ENCODE data around the gene TLR5.
A peak's percentile ranks its signal among the peaks of the same experiment; 100 is the strongest.

The TLR5 gene

GRCh38 chr1:223133824-223134435 is 9.1 kb downstream of the TLR5 start:
- peaks cover 23% of the 10 kb centered on the region for H3K27me3 ChIP-seq (replicated peaks; ENCODE audit: control insufficient read depth, insufficient read depth, low read length)
- DNase-seq (ENCODE audit: low read depth), result peak; percentile 94

GRCh38 chr1:223133306-223133823 is 9.7 kb downstream of the TLR5 start:
- Histone ChIP-seq H3K4me3 (ENCODE audit: low read length) (peak overlapping the region; percentile 46), H3K4me1 (ENCODE audit: control insufficient read depth, insufficient read depth, low read length) (peaks cover 37% of the 10 kb centered on the region), H3K27me3 (replicated peaks; ENCODE audit: control insufficient read depth, insufficient read depth, low read length) (peaks cover 25% of the 10 kb centered on the region), H3K36me3 (ENCODE audit: control insufficient read depth, insufficient read depth, low read length, severe bottlenecking) (no peaks in the 10 kb centered on the region), H3K9me3 (ENCODE audit: control insufficient read depth, low read length) (no peaks in the 10 kb centered on the region), H3K9ac (ENCODE audit: low read length) (no peak overlapping the region)
- DNase-seq (ENCODE audit: low read depth), result no peak

More at GRCh38 chr1:223133824-223134435, 9.1 kb downstream of the TLR5 start:
- H3K4me3 ChIP-seq (ENCODE audit: low read length), result peak overlapping the region; percentile 46
- no peak overlapping the region for H3K9ac ChIP-seq (ENCODE audit: low read length)
- no peaks in the 10 kb centered on the region for H3K36me3 ChIP-seq (ENCODE audit: control insufficient read depth, insufficient read depth, low read length, severe bottlenecking)
- H3K4me1 ChIP-seq (ENCODE audit: control insufficient read depth, insufficient read depth, low read length), result peaks cover 37% of the 10 kb centered on the region
- H3K9me3 ChIP-seq (ENCODE audit: control insufficient read depth, low read length), result no peaks in the 10 kb centered on the region

GRCh38 chr1:223129229-223129901 is 13.7 kb downstream of the TLR5 start:
- Histone ChIP-seq H3K36me3 (ENCODE audit: control insufficient read depth, insufficient read depth, low read length, severe bottlenecking) (no peaks in the 10 kb centered on the region), H3K4me1 (ENCODE audit: control insufficient read depth, insufficient read depth, low read length) (peaks cover 8% of the 10 kb centered on the region), H3K4me3 (ENCODE audit: low read length) (peak overlapping the region; percentile 53), H3K9ac (ENCODE audit: low read length) (peak overlapping the region; percentile 5), H3K9me3 (ENCODE audit: control insufficient read depth, low read length) (no peaks in the 10 kb centered on the region), H3K27me3 (replicated peaks; ENCODE audit: control insufficient read depth, insufficient read depth, low read length) (peaks cover 28% of the 10 kb centered on the region)
- peak; percentile 60 for DNase-seq (ENCODE audit: low read depth)

GRCh38 chr1:223126741-223127140 is 16.3 kb downstream of the TLR5 start:
- DNase-seq (ENCODE audit: low read depth), result no peak
- Histone ChIP-seq H3K9ac (ENCODE audit: low read length) (no peak overlapping the region), H3K4me1 (ENCODE audit: control insufficient read depth, insufficient read depth, low read length) (peaks cover 5% of the 10 kb centered on the region), H3K9me3 (ENCODE audit: control insufficient read depth, low read length) (no peaks in the 10 kb centered on the region), H3K4me3 (ENCODE audit: low read length) (no peak overlapping the region), H3K27me3 (replicated peaks; ENCODE audit: control insufficient read depth, insufficient read depth, low read length) (peaks cover 18% of the 10 kb centered on the region), H3K36me3 (ENCODE audit: control insufficient read depth, insufficient read depth, low read length, severe bottlenecking) (no peaks in the 10 kb centered on the region)

- H3K27me3 ChIP-seq (replicated peaks; ENCODE audit: control insufficient read depth, insufficient read depth, low read length), result peaks cover 17% of the 10 kb centered on the region
- H3K4me3 ChIP-seq (ENCODE audit: low read length), result no peak overlapping the region
- H3K36me3 ChIP-seq (ENCODE audit: control insufficient read depth, insufficient read depth, low read length, severe bottlenecking), result no peaks in the 10 kb centered on the region
- no peak overlapping the region for H3K9ac ChIP-seq (ENCODE audit: low read length)
- no peak for DNase-seq (ENCODE audit: low read depth)
- H3K4me1 ChIP-seq (ENCODE audit: control insufficient read depth, insufficient read depth, low read length), result peaks cover 5% of the 10 kb centered on the region
- no peaks in the 10 kb centered on the region for H3K9me3 ChIP-seq (ENCODE audit: control insufficient read depth, low read length)
These were observed 17.3 kb downstream of the TLR5 start for GRCh38 chr1:223125766-223126165.

GRCh38 chr1:223123011-223123610 is 19.9 kb downstream of the TLR5 start:
- peaks cover 5% of the 10 kb centered on the region for H3K4me1 ChIP-seq (ENCODE audit: control insufficient read depth, insufficient read depth, low read length)
- no peaks in the 10 kb centered on the region for H3K9me3 ChIP-seq (ENCODE audit: control insufficient read depth, low read length)
- H3K27me3 ChIP-seq (replicated peaks; ENCODE audit: control insufficient read depth, insufficient read depth, low read length), result no peaks in the 10 kb centered on the region
- peak overlapping the region; percentile 67 for H3K4me3 ChIP-seq (ENCODE audit: low read length)
- peak; percentile 32 for DNase-seq (ENCODE audit: low read depth)
- H3K36me3 ChIP-seq (ENCODE audit: control insufficient read depth, insufficient read depth, low read length, severe bottlenecking), result no peaks in the 10 kb centered on the region
- no peak overlapping the region for H3K9ac ChIP-seq (ENCODE audit: low read length)

- no peaks in the 10 kb centered on the region for H3K36me3 ChIP-seq (ENCODE audit: control insufficient read depth, insufficient read depth, low read length, severe bottlenecking)
- peaks cover 9% of the 10 kb centered on the region for H3K4me1 ChIP-seq (ENCODE audit: control insufficient read depth, insufficient read depth, low read length)
- DNase-seq (ENCODE audit: low read depth), result no peak
- H3K4me3 ChIP-seq (ENCODE audit: low read length), result no peak overlapping the region
- no peaks in the 10 kb centered on the region for H3K27me3 ChIP-seq (replicated peaks; ENCODE audit: control insufficient read depth, insufficient read depth, low read length)
- H3K9me3 ChIP-seq (ENCODE audit: control insufficient read depth, low read length), result no peaks in the 10 kb centered on the region
- no peak overlapping the region for H3K9ac ChIP-seq (ENCODE audit: low read length)
These were observed 24.6 kb downstream of the TLR5 start for GRCh38 chr1:223118418-223118817.

- no peak overlapping the region for H3K9ac ChIP-seq (ENCODE audit: low read length)
- H3K27me3 ChIP-seq (replicated peaks; ENCODE audit: control insufficient read depth, insufficient read depth, low read length), result no peaks in the 10 kb centered on the region
- H3K4me3 ChIP-seq (ENCODE audit: low read length), result no peak overlapping the region
- H3K9me3 ChIP-seq (ENCODE audit: control insufficient read depth, low read length), result no peaks in the 10 kb centered on the region
- H3K36me3 ChIP-seq (ENCODE audit: control insufficient read depth, insufficient read depth, low read length, severe bottlenecking), result no peaks in the 10 kb centered on the region
- no peak for DNase-seq (ENCODE audit: low read depth)
- peaks cover 6% of the 10 kb centered on the region for H3K4me1 ChIP-seq (ENCODE audit: control insufficient read depth, insufficient read depth, low read length)
These were observed 26.1 kb downstream of the TLR5 start for GRCh38 chr1:223116950-223117349.

GRCh38 chr1:223114871-223115270 is 28.2 kb downstream of the TLR5 start:
- peaks cover 6% of the 10 kb centered on the region for H3K4me1 ChIP-seq (ENCODE audit: control insufficient read depth, insufficient read depth, low read length)
- H3K9ac ChIP-seq (ENCODE audit: low read length), result peak overlapping the region; percentile 47
- no peaks in the 10 kb centered on the region for H3K36me3 ChIP-seq (ENCODE audit: control insufficient read depth, insufficient read depth, low read length, severe bottlenecking)
- DNase-seq (ENCODE audit: low read depth), result peak; percentile 18
- H3K9me3 ChIP-seq (ENCODE audit: control insufficient read depth, low read length), result no peaks in the 10 kb centered on the region
- peak overlapping the region; percentile 43 for H3K4me3 ChIP-seq (ENCODE audit: low read length)
- peaks cover 13% of the 10 kb centered on the region for H3K27me3 ChIP-seq (replicated peaks; ENCODE audit: control insufficient read depth, insufficient read depth, low read length)

GRCh38 chr1:223110952-223111351 is 32.1 kb downstream of the TLR5 start:
- H3K36me3 ChIP-seq (ENCODE audit: control insufficient read depth, insufficient read depth, low read length, severe bottlenecking), result no peaks in the 10 kb centered on the region
- peaks cover 6% of the 10 kb centered on the region for H3K4me1 ChIP-seq (ENCODE audit: control insufficient read depth, insufficient read depth, low read length)
- H3K9ac ChIP-seq (ENCODE audit: low read length), result no peak overlapping the region
- no peak for DNase-seq (ENCODE audit: low read depth)
- H3K9me3 ChIP-seq (ENCODE audit: control insufficient read depth, low read length), result no peaks in the 10 kb centered on the region
- peaks cover 18% of the 10 kb centered on the region for H3K27me3 ChIP-seq (replicated peaks; ENCODE audit: control insufficient read depth, insufficient read depth, low read length)
- no peak overlapping the region for H3K4me3 ChIP-seq (ENCODE audit: low read length)

GRCh38 chr1:223109581-223110026 is 33.4 kb downstream of the TLR5 start:
- H3K27me3 ChIP-seq (replicated peaks; ENCODE audit: control insufficient read depth, insufficient read depth, low read length), result peaks cover 18% of the 10 kb centered on the region
- no peaks in the 10 kb centered on the region for H3K36me3 ChIP-seq (ENCODE audit: control insufficient read depth, insufficient read depth, low read length, severe bottlenecking)
- no peak overlapping the region for H3K4me3 ChIP-seq (ENCODE audit: low read length)
- H3K4me1 ChIP-seq (ENCODE audit: control insufficient read depth, insufficient read depth, low read length), result peaks cover 3% of the 10 kb centered on the region
- no peaks in the 10 kb centered on the region for H3K9me3 ChIP-seq (ENCODE audit: control insufficient read depth, low read length)
- H3K9ac ChIP-seq (ENCODE audit: low read length), result no peak overlapping the region
- no peak for DNase-seq (ENCODE audit: low read depth)

Measured in adipocyte (in vitro differentiated cells).